ENCODE results near the gene MPHOSPH6.

- TF ChIP-seq CTCF (IDR thresholded peaks at IDR 0.05; ENCODE audit: insufficient read depth, low read length) (no peak), GABPA (IDR thresholded peaks at IDR 0.05; ENCODE audit: low read depth) (no peak), POLR2AphosphoS5 (IDR thresholded peaks at IDR 0.05; ENCODE audit: low read depth) (no peak), SPI1 (IDR thresholded peaks at IDR 0.05; ENCODE audit: borderline replicate concordance, low read depth) (no peak)
These were observed 36.2 kb downstream of the MPHOSPH6 start for GRCh38 chr16:82133798-82134197.

Measured in HL-60 (cell line).